ENCODE results near the gene KCNK4. TPM values are rescaled to one million over a fixed set of nuclear protein-coding genes. Genes with fewer than 3 reads are reported as not detected.

The KCNK4 gene
- total and polyA plus RNA-seq, 2 of the 13 experiments (the other 11 are each of a cell fraction or from before 2014, with no cell fraction given) = not detected

DNA sequence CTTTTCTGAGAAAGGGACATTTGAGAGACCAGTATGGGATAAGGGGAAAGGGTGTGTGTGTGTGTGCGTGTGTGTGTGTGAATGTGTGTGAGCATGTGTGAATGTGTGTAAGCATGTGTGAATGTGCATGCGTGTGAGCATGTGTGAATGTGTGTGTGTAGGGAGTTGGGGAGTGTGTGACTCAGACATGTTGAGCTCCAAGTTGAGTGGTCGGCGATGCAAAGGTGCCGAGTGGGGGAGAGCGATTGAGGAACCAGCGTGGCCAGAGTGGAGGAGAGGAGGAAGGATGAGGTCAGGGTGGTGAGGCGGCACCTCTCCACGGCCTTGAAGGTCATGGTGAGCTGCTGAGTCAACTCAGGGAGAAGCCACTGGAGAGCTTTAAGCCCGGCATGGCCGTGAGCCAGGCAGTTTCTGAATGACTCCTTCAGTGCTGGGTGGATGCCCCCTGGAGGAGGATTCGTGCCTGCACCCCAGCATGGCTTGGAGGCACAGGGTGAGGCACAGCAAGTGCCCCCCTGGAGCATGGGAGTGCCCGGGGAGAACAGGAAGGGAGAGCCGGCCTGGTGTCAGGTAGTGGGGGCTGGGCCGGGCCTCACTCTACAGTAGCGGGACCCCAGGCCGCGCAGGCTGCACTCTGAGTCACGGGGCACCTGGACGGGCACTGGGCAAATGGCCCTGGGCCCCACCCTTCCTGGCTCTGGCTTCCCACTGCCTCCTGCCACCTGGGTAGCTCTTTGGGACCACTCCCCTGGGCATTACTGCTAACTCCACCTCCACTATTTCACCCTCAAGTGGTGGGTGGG lies 40.7 kb downstream of the KCNK4 start (continued):
- TF ChIP-seq, protein P1, sequence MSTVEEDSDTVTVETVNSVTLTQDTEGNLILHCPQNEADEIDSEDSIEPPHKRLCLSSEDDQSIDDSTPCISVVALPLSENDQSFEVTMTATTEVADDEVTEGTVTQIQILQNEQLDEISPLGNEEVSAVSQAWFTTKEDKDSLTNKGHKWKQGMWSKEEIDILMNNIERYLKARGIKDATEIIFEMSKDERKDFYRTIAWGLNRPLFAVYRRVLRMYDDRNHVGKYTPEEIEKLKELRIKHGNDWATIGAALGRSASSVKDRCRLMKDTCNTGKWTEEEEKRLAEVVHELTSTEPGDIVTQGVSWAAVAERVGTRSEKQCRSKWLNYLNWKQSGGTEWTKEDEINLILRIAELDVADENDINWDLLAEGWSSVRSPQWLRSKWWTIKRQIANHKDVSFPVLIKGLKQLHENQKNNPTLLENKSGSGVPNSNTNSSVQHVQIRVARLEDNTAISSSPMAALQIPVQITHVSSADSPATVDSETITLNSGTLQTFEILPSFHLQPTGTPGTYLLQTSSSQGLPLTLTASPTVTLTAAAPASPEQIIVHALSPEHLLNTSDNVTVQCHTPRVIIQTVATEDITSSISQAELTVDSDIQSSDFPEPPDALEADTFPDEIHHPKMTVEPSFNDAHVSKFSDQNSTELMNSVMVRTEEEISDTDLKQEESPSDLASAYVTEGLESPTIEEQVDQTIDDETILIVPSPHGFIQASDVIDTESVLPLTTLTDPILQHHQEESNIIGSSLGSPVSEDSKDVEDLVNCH (CRISPR knock-in tag; IDR thresholded peaks at IDR 0.05) = no peak
- no peak for TF ChIP-seq ZNF24 (IDR thresholded peaks at IDR 0.05)
- no peak for TF ChIP-seq TP53 (CRISPR knock-in tag; conservative IDR thresholded peaks at IDR 0.05)
- TF ChIP-seq MED13 (CRISPR knock-in tag; IDR thresholded peaks at IDR 0.05) = no peak
- TF ChIP-seq ARNTL (CRISPR knock-in tag; IDR thresholded peaks at IDR 0.05) = no peak
- TF ChIP-seq, protein P2, sequence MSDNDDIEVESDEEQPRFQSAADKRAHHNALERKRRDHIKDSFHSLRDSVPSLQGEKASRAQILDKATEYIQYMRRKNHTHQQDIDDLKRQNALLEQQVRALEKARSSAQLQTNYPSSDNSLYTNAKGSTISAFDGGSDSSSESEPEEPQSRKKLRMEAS (IDR thresholded peaks at IDR 0.05) = no peak
- TF ChIP-seq AHDC1 (CRISPR knock-in tag; IDR thresholded peaks at IDR 0.05; ENCODE audit: borderline replicate concordance) = no peak
- no peak for TF ChIP-seq ZNF441 (CRISPR knock-in tag; IDR thresholded peaks at IDR 0.05; ENCODE audit: borderline replicate concordance)
- TF ChIP-seq MYPOP (CRISPR knock-in tag; IDR thresholded peaks at IDR 0.05) = no peak
- TF ChIP-seq ZNF567 (CRISPR knock-in tag; IDR thresholded peaks at IDR 0.05; ENCODE audit: borderline replicate concordance) = no peak
- TF ChIP-seq BATF2 (CRISPR knock-in tag; IDR thresholded peaks at IDR 0.05) = no peak
- TF ChIP-seq ZFP36L1 (CRISPR knock-in tag; IDR thresholded peaks at IDR 0.05) = no peak
- TF ChIP-seq SNRNP70 (IDR thresholded peaks at IDR 0.05; ENCODE audit: low read depth, low read length) = no peak
- TF ChIP-seq MLXIP (CRISPR knock-in tag; IDR thresholded peaks at IDR 0.05; ENCODE audit: borderline replicate concordance) = no peak
- TF ChIP-seq DNMT1 (CRISPR knock-in tag; IDR thresholded peaks at IDR 0.05) = no peak
- TF ChIP-seq NFE2 (CRISPR knock-in tag; IDR thresholded peaks at IDR 0.05) = no peak

Measured in HepG2 (cell line).